Colonic mucosa (tissue), 4 donors: ENCODE results near the gene MAP7D2. TPM values are rescaled to one million over a fixed set of nuclear protein-coding genes. Genes with fewer than 3 reads are reported as not detected.

ENCODE experiments used
- DNase-seq: peaks from one replicate; pipeline ENCODE4 v3.0.0-alpha.2; 2020
- H3K27ac ChIP-seq: fragments of 200-600 bp; one replicate; pipeline ENCODE4 v1.8.0; 2021
- H3K27me3 ChIP-seq: fragments of 200-600 bp; one replicate; pipeline ENCODE4 v1.8.0; 2021
- H3K36me3 ChIP-seq: fragments of 200-600 bp; one replicate; pipeline ENCODE4 v1.8.0; 2021
- H3K4me1 ChIP-seq: fragments of 200-600 bp; one replicate; pipeline ENCODE4 v1.8.0; 2021; ENCODE audit warnings: mild to moderate bottlenecking
- H3K4me3 ChIP-seq: fragments of 200-600 bp; one replicate; pipeline ENCODE4 v1.8.0; 2021
- H3K9ac ChIP-seq, 2 donors: one replicate each; pipeline ENCODE4 v1.7.0; 2013; ENCODE audit warnings: control low read depth in 2 of 2, low read depth in 2 of 2, low read length in 2 of 2
- H3K9me3 ChIP-seq: fragments of 200-600 bp; one replicate; pipeline ENCODE4 v1.8.0; 2021
- intact Hi-C: fragments of 100-400 bp; cut with DNase I; formaldehyde crosslinking; loops from one replicate; pipeline ENCODE4 v1.14.1; 2022
- total RNA-seq, 2 donors: library from RNA; stranded (reverse); fragmentation: NEBNext Ultra II Directional in 1 of 2; extraction: Animal tissue kit (Norgen Biotek cat#: 25700) in 1 of 2; gene quantifications; one replicate each; pipeline ENCODE4 v1.2.1, GENCODE V29; 2021
- TF ChIP-seq, protein P1 (sequence below): fragments of 200-600 bp; IDR thresholded peaks from one replicate; pipeline ENCODE4 v1.8.0; 2022; ENCODE audit warnings: antibody characterized with exemption, mild to moderate bottlenecking
- donor health status: healthy.
- donor health status: DM: no; HTN: no; CAD: no.
- donor health status: DM: no; HTN: no; CAD: no.

MAP7D2 gene
- total RNA-seq, 2 donors from 2014 or later: 2.1 to 2.4 TPM

DNA sequence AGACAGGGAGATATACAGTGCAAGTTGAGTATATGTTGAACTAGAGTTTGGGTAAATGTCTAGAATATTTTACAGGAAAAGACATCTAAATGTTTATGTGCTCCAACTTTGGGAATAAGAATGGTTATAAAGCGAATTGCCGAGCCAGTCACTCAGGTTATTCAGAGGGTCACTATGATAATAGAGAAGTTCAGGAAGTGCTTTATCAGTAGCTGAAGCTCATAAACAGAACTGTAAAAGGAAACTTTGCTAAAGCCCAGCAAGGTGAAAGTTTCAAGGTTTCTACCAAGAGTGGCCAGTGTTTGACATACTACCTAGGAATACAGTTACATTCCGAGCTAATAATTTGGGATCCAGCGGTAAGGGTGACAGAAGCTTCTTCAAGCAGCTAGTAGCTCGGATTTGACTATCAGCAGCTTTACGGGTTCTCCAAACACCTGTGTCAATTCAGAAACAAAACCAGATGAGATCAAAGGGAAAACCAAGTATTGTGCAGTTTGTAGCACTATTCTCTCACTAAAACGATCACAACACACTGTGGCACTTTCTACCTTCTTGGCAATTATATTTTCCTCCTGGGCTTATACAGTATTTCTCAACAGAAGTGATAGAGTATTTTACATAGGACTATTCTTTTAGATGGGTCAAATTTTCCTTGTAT is 108.6 kb downstream of the MAP7D2 start:
- H3K4me3 ChIP-seq: no peak overlapping the region
- intact Hi-C loops: no loop called here
- no peaks in the 10 kb centered on the region for H3K36me3 ChIP-seq
- H3K27ac ChIP-seq: no peak overlapping the region
- H3K27me3 ChIP-seq: no peaks in the 10 kb centered on the region
- no peak overlapping the region for H3K9ac ChIP-seq
- TF ChIP-seq, protein P1, sequence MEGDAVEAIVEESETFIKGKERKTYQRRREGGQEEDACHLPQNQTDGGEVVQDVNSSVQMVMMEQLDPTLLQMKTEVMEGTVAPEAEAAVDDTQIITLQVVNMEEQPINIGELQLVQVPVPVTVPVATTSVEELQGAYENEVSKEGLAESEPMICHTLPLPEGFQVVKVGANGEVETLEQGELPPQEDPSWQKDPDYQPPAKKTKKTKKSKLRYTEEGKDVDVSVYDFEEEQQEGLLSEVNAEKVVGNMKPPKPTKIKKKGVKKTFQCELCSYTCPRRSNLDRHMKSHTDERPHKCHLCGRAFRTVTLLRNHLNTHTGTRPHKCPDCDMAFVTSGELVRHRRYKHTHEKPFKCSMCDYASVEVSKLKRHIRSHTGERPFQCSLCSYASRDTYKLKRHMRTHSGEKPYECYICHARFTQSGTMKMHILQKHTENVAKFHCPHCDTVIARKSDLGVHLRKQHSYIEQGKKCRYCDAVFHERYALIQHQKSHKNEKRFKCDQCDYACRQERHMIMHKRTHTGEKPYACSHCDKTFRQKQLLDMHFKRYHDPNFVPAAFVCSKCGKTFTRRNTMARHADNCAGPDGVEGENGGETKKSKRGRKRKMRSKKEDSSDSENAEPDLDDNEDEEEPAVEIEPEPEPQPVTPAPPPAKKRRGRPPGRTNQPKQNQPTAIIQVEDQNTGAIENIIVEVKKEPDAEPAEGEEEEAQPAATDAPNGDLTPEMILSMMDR: no peak
- H3K4me1 ChIP-seq: no peaks in the 10 kb centered on the region
- no peaks in the 10 kb centered on the region for H3K9me3 ChIP-seq
- DNase-seq: no peak

DNA sequence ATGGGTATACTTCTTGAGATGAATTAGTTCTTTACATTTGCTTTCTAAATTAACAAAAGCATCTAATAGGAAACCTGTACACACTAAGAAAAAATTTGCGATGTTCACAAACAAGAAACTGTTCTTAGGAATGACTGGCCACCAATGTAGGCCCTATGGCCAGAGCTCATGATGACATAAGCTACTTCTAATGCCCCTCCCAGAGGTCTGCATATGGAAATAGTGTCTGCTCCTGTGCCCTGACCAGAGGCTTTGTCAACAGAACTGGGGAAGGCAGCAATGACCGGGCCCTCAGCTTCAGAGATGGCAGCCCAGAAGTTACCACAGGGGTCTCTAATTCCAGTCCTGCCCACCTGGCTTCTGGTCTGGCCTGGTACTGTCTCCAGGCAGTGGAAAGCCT is 110.8 kb downstream of the MAP7D2 start:
- H3K36me3 ChIP-seq: no peaks in the 10 kb centered on the region
- H3K9ac ChIP-seq: no peak overlapping the region
- no peak for DNase-seq
- intact Hi-C loops: no loop called here
- no peaks in the 10 kb centered on the region for H3K9me3 ChIP-seq
- H3K4me3 ChIP-seq: no peak overlapping the region
- H3K4me1 ChIP-seq: no peaks in the 10 kb centered on the region
- TF ChIP-seq, protein P1: no peak
- no peaks in the 10 kb centered on the region for H3K27me3 ChIP-seq
- no peak overlapping the region for H3K27ac ChIP-seq

DNA sequence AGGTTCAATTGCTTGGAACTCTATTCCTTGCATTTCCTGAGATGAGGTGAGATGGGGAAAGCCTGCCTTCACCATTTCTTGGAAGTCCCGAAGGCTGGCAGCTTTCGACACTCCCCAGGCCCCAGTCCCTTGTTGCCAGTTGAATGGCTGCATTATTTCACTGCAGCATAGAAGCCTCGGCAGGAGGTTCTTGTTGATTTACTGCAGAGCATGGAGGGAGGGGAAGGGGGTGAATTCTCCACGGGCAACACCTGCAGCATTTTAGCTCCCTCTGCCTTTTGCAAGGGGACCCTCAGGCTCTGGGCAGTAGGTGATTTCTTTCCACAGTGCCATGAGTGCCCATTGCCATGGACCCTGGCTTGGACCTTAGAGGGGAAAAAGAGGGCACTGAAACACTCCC is 115.1 kb downstream of the MAP7D2 start:
- no peak for DNase-seq
- no peak overlapping the region for H3K27ac ChIP-seq
- H3K4me3 ChIP-seq: no peak overlapping the region
- H3K4me1 ChIP-seq: no peaks in the 10 kb centered on the region
- TF ChIP-seq, protein P1: no peak
- no peaks in the 10 kb centered on the region for H3K9me3 ChIP-seq
- no peaks in the 10 kb centered on the region for H3K36me3 ChIP-seq
- no peak overlapping the region for H3K9ac ChIP-seq
- no peaks in the 10 kb centered on the region for H3K27me3 ChIP-seq
- intact Hi-C loops: no loop called here

DNA sequence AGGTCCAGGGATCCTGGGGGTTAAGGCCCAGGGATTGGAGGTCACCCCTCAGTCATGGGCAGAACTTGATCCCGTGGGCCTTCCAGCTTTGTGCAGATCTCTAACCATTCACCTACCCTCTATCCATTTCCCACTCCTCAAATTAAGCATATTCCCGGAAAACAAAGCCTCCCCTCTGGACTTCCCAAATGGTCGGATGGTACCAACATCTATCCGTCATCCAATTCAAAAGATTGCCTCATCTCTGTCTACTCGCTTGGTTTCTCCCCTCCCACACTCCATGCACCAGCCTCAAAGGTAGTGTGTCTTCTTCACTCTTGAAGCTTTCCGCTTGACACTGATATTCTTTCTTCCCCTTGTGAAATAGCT is 125.4 kb downstream of the MAP7D2 start:
- no peak overlapping the region for H3K27ac ChIP-seq
- no peaks in the 10 kb centered on the region for H3K9me3 ChIP-seq
- H3K4me1 ChIP-seq: no peaks in the 10 kb centered on the region
- intact Hi-C loops: loop anchor here (5.0 kb wide), 1 partner anchor 89 kb away; no protein-coding TSS in a partner anchor
- no peaks in the 10 kb centered on the region for H3K36me3 ChIP-seq
- H3K27me3 ChIP-seq: no peaks in the 10 kb centered on the region
- TF ChIP-seq, protein P1: peak; percentile 13
- peak overlapping the region in 1 of 2 donors; percentile 41 for H3K9ac ChIP-seq
- H3K4me3 ChIP-seq: peak overlapping the region; percentile 1
- DNase-seq: no peak

DNA sequence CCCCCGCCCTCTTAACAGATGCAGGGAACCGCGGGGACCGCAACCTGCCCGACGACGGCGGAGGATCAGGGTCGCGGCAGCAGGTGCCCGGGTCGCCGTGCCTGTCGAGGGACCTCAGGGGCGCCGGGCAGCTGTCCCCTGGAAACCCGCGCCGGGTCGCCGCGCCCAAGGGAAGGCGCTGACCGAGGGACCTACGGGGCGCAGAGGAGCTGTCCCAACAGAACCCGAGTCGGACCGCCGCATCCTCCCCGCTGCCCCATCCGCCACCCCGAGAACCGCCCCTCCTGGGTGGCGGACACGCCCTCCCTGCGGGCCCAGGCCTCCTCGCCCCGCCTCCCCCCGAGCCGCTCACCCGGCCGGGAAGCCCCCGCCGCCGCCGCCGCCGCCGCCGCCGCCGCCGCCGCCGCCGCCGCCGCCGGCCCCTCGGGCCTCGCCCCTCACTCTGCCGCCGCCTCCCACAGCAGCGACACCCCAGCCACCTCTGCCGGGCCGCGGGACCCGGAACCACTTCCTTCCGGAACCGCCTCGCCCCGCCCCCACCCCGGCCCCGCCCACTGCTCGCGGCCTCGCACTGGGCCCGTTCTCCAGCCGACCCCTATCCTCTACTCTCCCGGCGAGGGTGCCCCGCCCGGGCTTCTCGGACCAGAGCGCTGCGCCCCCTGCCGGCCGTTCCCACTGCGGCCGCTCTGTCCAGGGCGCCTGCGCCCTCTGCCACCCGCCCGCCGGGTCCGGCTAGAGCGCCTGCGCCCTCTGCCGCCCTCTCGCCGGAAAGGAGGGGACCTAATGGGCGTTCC is 126.0 kb downstream of the MAP7D2 start, which contains the start of gene BCLAF3:
Gene BCLAF3, minus strand, starts transcription at position 506 of the 794 bp plus-strand sequence. CDS start 20,797 bp downstream, outside the sequence.
- intact Hi-C loops: loop anchor here (5.0 kb wide), 1 partner anchor 88 kb away; no protein-coding TSS in a partner anchor
- Histone ChIP-seq H3K9ac (peak within 1 kb of the TSS; percentile 44 to 78), H3K36me3 (no peaks in the 10 kb centered on the region), H3K27ac (peak within 1 kb of the TSS; percentile 69), H3K27me3 (no peaks in the 10 kb centered on the region), H3K4me1 (no peaks in the 10 kb centered on the region), H3K9me3 (no peaks in the 10 kb centered on the region), H3K4me3 (peak within 1 kb of the TSS; percentile 65)
- DNase-seq: peak; percentile 88
- TF ChIP-seq, protein P1: peak; percentile 66
